Measurements from ENCODE around the gene IL23R.

The IL23R gene

GRCh38 chr1:67175530-67176087 lies 9.4 kb downstream of the IL23R start:
- no peaks in the 10 kb centered on the region for H3K27me3 ChIP-seq (ENCODE audit: low read length)
- no peaks in the 10 kb centered on the region for H4K20me1 ChIP-seq (ENCODE audit: low read depth, low read length)
- no peaks in the 10 kb centered on the region for H3F3A ChIP-seq (ENCODE audit: insufficient read depth)
- no peak overlapping the region for H3K9ac ChIP-seq (ENCODE audit: low read length)
- H3K4me2 ChIP-seq (ENCODE audit: low read depth, low read length, poor library complexity, severe bottlenecking), result no peak overlapping the region
- H3K9me3 ChIP-seq (ENCODE audit: insufficient read depth, low read length), result no peaks in the 10 kb centered on the region
- H3K27ac ChIP-seq (ENCODE audit: low read depth, low read length), result no peak overlapping the region
- H3K9me2 ChIP-seq (replicated peaks; ENCODE audit: insufficient read depth, low read length), result no peaks in the 10 kb centered on the region
- H3K79me2 ChIP-seq (ENCODE audit: insufficient read depth, low read length), result no peaks in the 10 kb centered on the region
- H3K36me3 ChIP-seq (ENCODE audit: low read length), result no peaks in the 10 kb centered on the region
- TF ChIP-seq EZH2phosphoT487 (conservative IDR thresholded peaks at IDR 0.05; ENCODE audit: low read length), result no peak
- no peak for TF ChIP-seq CTCF (IDR thresholded peaks at IDR 0.05; ENCODE audit: insufficient read depth, low read length, poor library complexity, severe bottlenecking)
- H3K4me3 ChIP-seq (ENCODE audit: insufficient read depth, low read length, poor library complexity, severe bottlenecking), result no peak overlapping the region
- no peak overlapping the region for H2AFZ ChIP-seq (ENCODE audit: low read depth, low read length, severe bottlenecking)

GRCh38 chr1:67184838-67185421 lies 18.7 kb downstream of the IL23R start:
- H3K9me3 ChIP-seq (ENCODE audit: insufficient read depth, low read length), result no peaks in the 10 kb centered on the region

GRCh38 chr1:67188137-67188536 lies 21.9 kb downstream of the IL23R start:
- Histone ChIP-seq H3F3A (ENCODE audit: insufficient read depth) (no peaks in the 10 kb centered on the region), H2AFZ (ENCODE audit: low read depth, low read length, severe bottlenecking) (no peak overlapping the region), H3K4me2 (ENCODE audit: low read depth, low read length, poor library complexity, severe bottlenecking) (no peak overlapping the region), H3K27ac (ENCODE audit: low read depth, low read length) (no peak overlapping the region), H3K9me2 (replicated peaks; ENCODE audit: insufficient read depth, low read length) (no peaks in the 10 kb centered on the region), H3K9ac (ENCODE audit: low read length) (no peak overlapping the region), H3K79me2 (ENCODE audit: insufficient read depth, low read length) (no peaks in the 10 kb centered on the region), H4K20me1 (ENCODE audit: low read depth, low read length) (no peaks in the 10 kb centered on the region), H3K36me3 (ENCODE audit: low read length) (no peaks in the 10 kb centered on the region), H3K9me3 (ENCODE audit: insufficient read depth, low read length) (no peaks in the 10 kb centered on the region), H3K27me3 (ENCODE audit: low read length) (no peaks in the 10 kb centered on the region), H3K4me3 (ENCODE audit: insufficient read depth, low read length, poor library complexity, severe bottlenecking) (no peak overlapping the region)
- TF ChIP-seq CTCF (IDR thresholded peaks at IDR 0.05; ENCODE audit: insufficient read depth, low read length, poor library complexity, severe bottlenecking) (no peak), EZH2phosphoT487 (conservative IDR thresholded peaks at IDR 0.05; ENCODE audit: low read length) (no peak)

More at GRCh38 chr1:67184838-67185421, 18.7 kb downstream of the IL23R start:
- Histone ChIP-seq H3K4me3 (ENCODE audit: insufficient read depth, low read length, poor library complexity, severe bottlenecking) (no peak overlapping the region), H4K20me1 (ENCODE audit: low read depth, low read length) (no peaks in the 10 kb centered on the region), H3K9ac (ENCODE audit: low read length) (no peak overlapping the region), H3K79me2 (ENCODE audit: insufficient read depth, low read length) (no peaks in the 10 kb centered on the region), H3K36me3 (ENCODE audit: low read length) (no peaks in the 10 kb centered on the region), H3K27ac (ENCODE audit: low read depth, low read length) (no peak overlapping the region), H3K27me3 (ENCODE audit: low read length) (no peaks in the 10 kb centered on the region), H3K9me2 (replicated peaks; ENCODE audit: insufficient read depth, low read length) (no peaks in the 10 kb centered on the region), H2AFZ (ENCODE audit: low read depth, low read length, severe bottlenecking) (no peak overlapping the region), H3K4me2 (ENCODE audit: low read depth, low read length, poor library complexity, severe bottlenecking) (no peak overlapping the region), H3F3A (ENCODE audit: insufficient read depth) (no peaks in the 10 kb centered on the region)
- TF ChIP-seq CTCF (IDR thresholded peaks at IDR 0.05; ENCODE audit: insufficient read depth, low read length, poor library complexity, severe bottlenecking) (no peak), EZH2phosphoT487 (conservative IDR thresholded peaks at IDR 0.05; ENCODE audit: low read length) (no peak)

Measured in SU-DHL-6 (cell line).